Loucy (cell line): ENCODE data around the gene CYBRD1.
"Not testable (repeated sequence)": the region's sequence is repeated elsewhere in the genome, so short reads cannot be mapped to it uniquely, and the experiment has no call there.

ENCODE experiments used
- H2AFZ ChIP-seq: fragments of 200-600 bp; sonication (generic); 2 replicates; pipeline ENCODE4 v1.6.0; 2016; ENCODE audit warnings: antibody characterized with exemption, mild to moderate bottlenecking, low read length, moderate library complexity
- H3F3A ChIP-seq: fragments of 200-600 bp; 2 replicates; pipeline ENCODE4 v1.6.0; 2016; ENCODE audit warnings: antibody characterized with exemption, low read depth, mild to moderate bottlenecking
- H3K27me3 ChIP-seq: fragments of 200-600 bp; sonication (generic); 2 replicates; pipeline ENCODE4 v1.6.1; 2014; ENCODE audit warnings: low read length, mild to moderate bottlenecking; ENCODE audit not compliant: insufficient read depth, poor library complexity, severe bottlenecking
- H3K36me3 ChIP-seq: fragments of 200-600 bp; sonication (generic); 2 replicates; pipeline ENCODE4 v1.6.1; 2016; ENCODE audit warnings: low read length; ENCODE audit not compliant: insufficient read depth
- H3K4me1 ChIP-seq: fragments of 200-600 bp; sonication (generic); 2 replicates; pipeline ENCODE4 v1.5.1; 2014; ENCODE audit warnings: low read length, mild to moderate bottlenecking; ENCODE audit not compliant: insufficient read depth, poor library complexity, severe bottlenecking
- H3K4me2 ChIP-seq: fragments of 200-600 bp; sonication (generic); 2 replicates; pipeline ENCODE4 v1.6.0; 2014; ENCODE audit warnings: antibody characterized with exemption, low read length, low read depth, mild to moderate bottlenecking; ENCODE audit not compliant: poor library complexity, severe bottlenecking
- H3K4me3 ChIP-seq: fragments of 200-600 bp; sonication (generic); 2 replicates; pipeline ENCODE4 v1.5.1; 2014; ENCODE audit warnings: low read length, mild to moderate bottlenecking, mixed read lengths; ENCODE audit not compliant: poor library complexity, severe bottlenecking
- H3K79me2 ChIP-seq: fragments of 200-600 bp; sonication (generic); 2 replicates; pipeline ENCODE4 v1.6.1; 2014; ENCODE audit warnings: low read length; ENCODE audit not compliant: insufficient read depth
- H3K9ac ChIP-seq: fragments of 200-600 bp; sonication (generic); 2 replicates; pipeline ENCODE4 v1.6.0; 2014; ENCODE audit warnings: mild to moderate bottlenecking, low read depth, low read length, moderate library complexity; ENCODE audit not compliant: poor library complexity, severe bottlenecking
- H3K9me2 ChIP-seq: fragments of 200-600 bp; sonication (generic); replicated peaks from 2 replicates; pipeline ENCODE4 v1.6.1; 2016; ENCODE audit warnings: low read depth, low read length, mixed read lengths
- H3K9me3 ChIP-seq: fragments of 200-600 bp; sonication (generic); 2 replicates; pipeline ENCODE4 v1.6.1; 2014; ENCODE audit warnings: mild to moderate bottlenecking, antibody characterized with exemption, low read length, low read depth; ENCODE audit not compliant: insufficient read depth
- H4K20me1 ChIP-seq: fragments of 200-600 bp; sonication (generic); 2 replicates; pipeline ENCODE4 v1.6.0; 2014; ENCODE audit warnings: antibody characterized with exemption, low read length, mild to moderate bottlenecking; ENCODE audit not compliant: insufficient read depth, poor library complexity, severe bottlenecking
- EZH2phosphoT487 ChIP-seq: fragments of 200-600 bp; IDR thresholded peaks from 2 replicates; pipeline ENCODE4 v1.6.1; 2018; ENCODE audit warnings: antibody characterized with exemption, mild to moderate bottlenecking, moderate library complexity, borderline replicate concordance
- TF ChIP-seq, protein P1 (sequence below): fragments of 200-600 bp; sonication (generic); conservative IDR thresholded peaks from 2 replicates; pipeline ENCODE4 v1.5.1; 2014; ENCODE audit warnings: mild to moderate bottlenecking, antibody characterized with exemption, low read length

CYBRD1 gene

DNA sequence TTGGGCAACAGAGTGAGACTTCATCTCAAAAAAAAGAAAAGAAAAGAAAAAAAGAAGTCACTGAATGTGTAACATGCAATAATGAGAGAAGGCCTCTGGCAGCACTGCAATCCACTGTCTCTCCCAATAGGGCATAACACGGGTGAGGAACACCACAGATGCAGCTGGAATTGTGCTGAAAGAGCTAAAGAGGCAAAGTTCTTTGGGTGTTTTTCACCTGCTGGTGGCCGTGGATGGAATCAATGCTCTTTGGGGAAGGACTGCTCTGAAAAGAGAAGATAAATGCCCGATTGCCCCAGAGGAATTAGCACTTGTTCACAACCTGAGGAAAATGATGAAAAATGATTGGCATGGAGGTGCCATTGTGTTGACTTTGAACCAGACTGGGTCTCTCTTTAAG, 31.0 kb upstream of the CYBRD1 start:
- TF ChIP-seq, protein P1, sequence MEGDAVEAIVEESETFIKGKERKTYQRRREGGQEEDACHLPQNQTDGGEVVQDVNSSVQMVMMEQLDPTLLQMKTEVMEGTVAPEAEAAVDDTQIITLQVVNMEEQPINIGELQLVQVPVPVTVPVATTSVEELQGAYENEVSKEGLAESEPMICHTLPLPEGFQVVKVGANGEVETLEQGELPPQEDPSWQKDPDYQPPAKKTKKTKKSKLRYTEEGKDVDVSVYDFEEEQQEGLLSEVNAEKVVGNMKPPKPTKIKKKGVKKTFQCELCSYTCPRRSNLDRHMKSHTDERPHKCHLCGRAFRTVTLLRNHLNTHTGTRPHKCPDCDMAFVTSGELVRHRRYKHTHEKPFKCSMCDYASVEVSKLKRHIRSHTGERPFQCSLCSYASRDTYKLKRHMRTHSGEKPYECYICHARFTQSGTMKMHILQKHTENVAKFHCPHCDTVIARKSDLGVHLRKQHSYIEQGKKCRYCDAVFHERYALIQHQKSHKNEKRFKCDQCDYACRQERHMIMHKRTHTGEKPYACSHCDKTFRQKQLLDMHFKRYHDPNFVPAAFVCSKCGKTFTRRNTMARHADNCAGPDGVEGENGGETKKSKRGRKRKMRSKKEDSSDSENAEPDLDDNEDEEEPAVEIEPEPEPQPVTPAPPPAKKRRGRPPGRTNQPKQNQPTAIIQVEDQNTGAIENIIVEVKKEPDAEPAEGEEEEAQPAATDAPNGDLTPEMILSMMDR, result peak; percentile 33; the same call in 1 of the 2 replicates
- TF ChIP-seq EZH2phosphoT487, result no peak
- Histone ChIP-seq H3K9me2 (no peaks in the 10 kb centered on the region), H3K9ac (no peak overlapping the region), H3F3A (no peaks in the 10 kb centered on the region), H4K20me1 (no peaks in the 10 kb centered on the region), H3K4me3 (no peak overlapping the region), H3K9me3 (peaks cover 4% of the 10 kb centered on the region; the same call in 1 of the 2 replicates), H3K4me1 (no peaks in the 10 kb centered on the region), H3K36me3 (no peaks in the 10 kb centered on the region), H3K27me3 (no peaks in the 10 kb centered on the region), H2AFZ (no peak overlapping the region), H3K4me2 (no peak overlapping the region), H3K79me2 (no peaks in the 10 kb centered on the region)

DNA sequence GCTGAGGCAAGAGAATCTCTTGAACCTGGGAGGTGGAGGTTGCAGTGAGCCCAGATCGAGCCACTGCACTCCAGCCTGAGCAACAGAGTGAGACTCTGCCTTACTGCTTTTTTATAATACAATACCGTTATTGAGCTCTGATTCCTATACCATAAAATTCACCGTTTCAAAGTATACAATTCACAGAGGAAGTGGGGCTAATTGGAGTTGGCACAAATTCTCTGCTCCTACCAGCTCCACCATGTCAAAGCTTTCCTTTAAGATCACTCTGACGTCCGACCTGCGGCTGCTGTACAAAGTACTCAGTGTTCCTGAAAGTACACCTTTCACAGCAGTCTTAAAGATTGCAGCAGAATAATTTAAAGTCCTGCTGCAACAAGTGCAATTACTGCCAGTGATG, 29.6 kb upstream of the CYBRD1 start:
- Histone ChIP-seq H3F3A (no peaks in the 10 kb centered on the region), H3K4me3 (no peak overlapping the region), H3K9ac (no peak overlapping the region), H4K20me1 (no peaks in the 10 kb centered on the region), H3K4me2 (no peak overlapping the region), H3K9me2 (no peaks in the 10 kb centered on the region), H3K4me1 (no peaks in the 10 kb centered on the region), H2AFZ (no peak overlapping the region), H3K79me2 (no peaks in the 10 kb centered on the region), H3K9me3 (peaks cover 4% of the 10 kb centered on the region; the same call in 1 of the 2 replicates), H3K27me3 (no peaks in the 10 kb centered on the region), H3K36me3 (no peaks in the 10 kb centered on the region)
- no peak for TF ChIP-seq EZH2phosphoT487
- TF ChIP-seq, protein P1, result no peak

DNA sequence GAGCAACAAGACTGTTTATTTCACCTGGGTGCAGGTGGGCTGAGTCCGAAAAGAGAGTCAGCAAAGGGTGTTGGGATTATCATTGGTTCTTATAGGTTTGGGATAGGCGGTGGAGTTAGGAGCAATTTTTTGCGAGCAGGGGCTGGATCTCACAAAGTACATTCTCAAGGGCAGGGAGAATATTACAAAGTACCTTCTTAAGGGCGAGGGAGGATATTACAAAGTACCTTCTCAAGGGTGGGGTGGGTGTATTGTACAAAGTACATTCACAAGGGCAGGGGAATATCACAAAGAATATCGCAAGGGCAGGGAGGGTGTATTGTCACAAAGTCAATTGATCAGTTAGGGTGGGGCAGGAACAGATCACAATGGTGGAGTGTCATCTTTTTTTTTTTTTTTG, 24.6 kb upstream of the CYBRD1 start:
- not testable (repeated sequence) for H3K36me3 ChIP-seq, H3K9me2 ChIP-seq, H3K27me3 ChIP-seq, H3F3A ChIP-seq, H3K4me2 ChIP-seq, H3K79me2 ChIP-seq, H4K20me1 ChIP-seq, H3K4me1 ChIP-seq, H2AFZ ChIP-seq, H3K9ac ChIP-seq, H3K4me3 ChIP-seq, H3K9me3 ChIP-seq

DNA sequence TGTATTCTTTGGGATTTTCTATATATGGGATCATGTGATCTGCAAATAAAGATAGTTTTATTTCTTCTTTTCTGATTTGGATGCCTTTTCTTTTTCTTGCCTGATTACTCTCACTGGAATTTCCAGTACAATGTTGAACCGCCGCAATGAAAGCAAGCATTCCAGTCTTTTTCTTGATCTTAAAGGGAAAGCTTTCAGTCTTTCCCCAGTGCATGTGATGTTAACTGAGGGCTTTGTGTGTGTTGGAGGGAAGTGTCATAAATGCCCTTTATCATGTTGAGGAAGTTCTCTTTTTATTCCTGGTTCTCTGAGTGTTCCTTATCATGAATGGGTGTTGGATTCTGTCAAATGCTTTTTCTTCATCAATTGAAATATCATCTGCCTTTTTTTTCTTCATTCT, 16.9 kb upstream of the CYBRD1 start:
- TF ChIP-seq EZH2phosphoT487, result no peak
- TF ChIP-seq, protein P1, result no peak
- no peaks in the 10 kb centered on the region for H3K9me3 ChIP-seq

More for the DNA sequence above, 16.9 kb upstream of the CYBRD1 start:
- Histone ChIP-seq H3K79me2 (no peaks in the 10 kb centered on the region), H4K20me1 (no peaks in the 10 kb centered on the region), H3K36me3 (no peaks in the 10 kb centered on the region), H3K4me1 (no peaks in the 10 kb centered on the region), H3K4me2 (no peak overlapping the region), H3K9me2 (no peaks in the 10 kb centered on the region), H3K27me3 (no peaks in the 10 kb centered on the region), H2AFZ (no peak overlapping the region), H3K9ac (no peak overlapping the region), H3K4me3 (no peak overlapping the region), H3F3A (no peaks in the 10 kb centered on the region)
